NCI-H524 treated with DMSO at 0.1 percent for 48 hours (cell line): ENCODE results near the gene DACT1.
"Not testable (repeated sequence)": the region's sequence is repeated elsewhere in the genome, so short reads cannot be mapped to it uniquely, and the experiment has no call there.

Experiments used
- DNase-seq: peaks from one replicate; lab custom pipeline; 2025; lab: John Stamatoyannopoulos, UW

DACT1 gene, protein sequence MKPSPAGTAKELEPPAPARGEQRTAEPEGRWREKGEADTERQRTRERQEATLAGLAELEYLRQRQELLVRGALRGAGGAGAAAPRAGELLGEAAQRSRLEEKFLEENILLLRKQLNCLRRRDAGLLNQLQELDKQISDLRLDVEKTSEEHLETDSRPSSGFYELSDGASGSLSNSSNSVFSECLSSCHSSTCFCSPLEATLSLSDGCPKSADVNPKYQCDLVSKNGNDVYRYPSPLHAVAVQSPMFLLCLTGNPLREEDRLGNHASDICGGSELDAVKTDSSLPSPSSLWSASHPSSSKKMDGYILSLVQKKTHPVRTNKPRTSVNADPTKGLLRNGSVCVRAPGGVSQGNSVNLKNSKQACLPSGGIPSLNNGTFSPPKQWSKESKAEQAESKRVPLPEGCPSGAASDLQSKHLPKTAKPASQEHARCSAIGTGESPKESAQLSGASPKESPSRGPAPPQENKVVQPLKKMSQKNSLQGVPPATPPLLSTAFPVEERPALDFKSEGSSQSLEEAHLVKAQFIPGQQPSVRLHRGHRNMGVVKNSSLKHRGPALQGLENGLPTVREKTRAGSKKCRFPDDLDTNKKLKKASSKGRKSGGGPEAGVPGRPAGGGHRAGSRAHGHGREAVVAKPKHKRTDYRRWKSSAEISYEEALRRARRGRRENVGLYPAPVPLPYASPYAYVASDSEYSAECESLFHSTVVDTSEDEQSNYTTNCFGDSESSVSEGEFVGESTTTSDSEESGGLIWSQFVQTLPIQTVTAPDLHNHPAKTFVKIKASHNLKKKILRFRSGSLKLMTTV

DNA sequence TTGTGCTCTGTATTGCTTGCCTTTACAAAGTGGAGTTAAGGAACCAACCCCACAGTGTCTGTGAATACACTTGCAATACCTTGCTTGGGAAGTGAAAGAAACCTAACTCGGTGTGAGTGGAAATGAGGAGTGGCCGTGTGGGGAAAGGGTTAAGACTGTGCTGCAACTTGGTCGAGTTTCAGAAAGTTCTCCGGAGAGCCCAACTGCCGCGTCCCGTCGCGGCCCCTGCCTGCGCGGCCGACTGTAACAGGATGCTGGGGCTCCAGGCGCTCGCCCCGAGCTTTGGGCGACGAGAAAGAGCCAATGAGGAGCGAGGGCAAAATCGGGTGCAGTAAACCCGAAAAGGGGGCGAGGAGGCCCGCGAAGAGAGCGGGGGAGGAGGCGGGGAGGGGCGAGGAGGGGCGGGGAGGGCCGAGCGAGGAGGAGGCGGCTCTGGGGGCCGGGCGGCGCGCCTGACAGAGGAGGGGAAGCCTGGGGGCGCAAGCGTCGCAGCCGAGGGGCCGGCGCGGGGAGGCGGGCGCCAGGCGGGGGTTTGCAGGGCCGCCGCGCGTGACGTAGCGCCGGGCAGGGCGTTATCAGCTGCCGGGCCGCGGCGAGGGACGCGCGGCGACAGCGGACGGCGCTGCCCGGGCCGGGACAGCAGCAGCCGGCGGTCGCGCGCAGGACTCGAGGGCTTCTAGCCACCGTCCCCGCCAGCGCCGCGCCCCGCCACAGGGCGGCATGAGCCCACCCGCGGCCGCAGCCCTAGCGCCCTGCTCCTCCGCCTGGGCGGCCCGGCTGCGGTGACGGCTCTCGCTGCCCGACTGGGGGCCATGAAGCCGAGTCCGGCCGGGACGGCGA lies at the start of gene DACT1:
Gene DACT1 (plus strand): TSS at position 572 of the 840 bp plus-strand sequence. CDS start 241 bp downstream, at position 813.
- no peak for DNase-seq

DNA sequence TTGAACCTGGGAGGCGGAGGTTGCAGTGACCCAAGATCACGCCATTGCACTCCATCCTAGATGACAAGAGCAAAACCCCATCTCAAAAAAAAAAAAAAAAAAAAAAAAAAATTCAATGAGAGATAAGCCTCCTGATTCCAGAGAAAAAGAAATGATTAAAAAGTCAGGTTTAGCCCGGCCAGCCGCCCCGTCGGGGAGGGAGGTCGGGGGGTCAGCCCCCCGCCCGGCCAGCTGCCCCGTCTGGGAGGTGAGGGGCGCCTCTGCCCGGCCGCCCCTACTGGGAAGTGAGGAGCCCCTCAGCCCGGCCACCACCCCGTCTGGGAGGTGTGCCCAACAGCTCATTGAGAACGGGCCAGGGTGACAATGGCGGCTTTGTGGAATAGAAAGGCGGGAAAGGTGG lies 49.4 kb upstream of the DACT1 start:
- DNase-seq: not testable (repeated sequence)

DNA sequence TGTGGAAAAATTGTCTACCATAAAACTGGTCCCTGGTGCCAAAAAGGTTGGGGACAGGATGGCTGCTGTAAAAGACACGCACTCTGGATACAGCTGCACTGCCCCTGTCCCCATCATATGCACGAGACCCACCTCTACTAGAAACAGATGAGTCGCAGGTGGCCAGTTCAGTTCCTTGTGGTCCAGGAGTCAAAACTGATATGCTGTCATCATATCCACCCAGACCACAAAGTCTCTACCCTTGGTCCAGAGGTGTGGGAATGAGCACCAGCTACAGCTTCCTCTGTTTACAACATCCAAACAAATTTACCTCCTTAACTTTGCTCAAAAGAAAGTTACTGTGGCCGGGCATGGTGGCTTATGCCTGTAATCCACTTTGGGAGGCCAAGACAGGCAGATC lies 43.8 kb upstream of the DACT1 start:
- DNase-seq: no peak

DNA sequence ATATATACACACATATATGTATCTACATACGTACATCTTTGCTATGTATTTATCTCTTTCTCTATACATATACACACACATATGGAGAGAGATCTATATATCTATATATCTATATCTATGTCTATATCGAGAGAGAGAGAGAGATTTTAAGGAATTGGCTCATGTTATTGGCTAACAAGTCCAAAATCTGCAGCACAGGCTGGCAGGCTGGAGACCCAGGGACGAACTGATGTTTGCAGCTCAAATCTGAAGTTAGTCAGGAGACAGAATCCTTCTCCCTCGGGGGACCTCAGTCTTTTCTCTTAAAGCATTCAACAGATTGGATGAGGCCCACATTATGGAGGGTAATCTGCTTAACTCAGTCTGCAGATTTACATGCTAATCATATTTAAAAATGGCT lies 40.7 kb upstream of the DACT1 start:
- no peak for DNase-seq

DNA sequence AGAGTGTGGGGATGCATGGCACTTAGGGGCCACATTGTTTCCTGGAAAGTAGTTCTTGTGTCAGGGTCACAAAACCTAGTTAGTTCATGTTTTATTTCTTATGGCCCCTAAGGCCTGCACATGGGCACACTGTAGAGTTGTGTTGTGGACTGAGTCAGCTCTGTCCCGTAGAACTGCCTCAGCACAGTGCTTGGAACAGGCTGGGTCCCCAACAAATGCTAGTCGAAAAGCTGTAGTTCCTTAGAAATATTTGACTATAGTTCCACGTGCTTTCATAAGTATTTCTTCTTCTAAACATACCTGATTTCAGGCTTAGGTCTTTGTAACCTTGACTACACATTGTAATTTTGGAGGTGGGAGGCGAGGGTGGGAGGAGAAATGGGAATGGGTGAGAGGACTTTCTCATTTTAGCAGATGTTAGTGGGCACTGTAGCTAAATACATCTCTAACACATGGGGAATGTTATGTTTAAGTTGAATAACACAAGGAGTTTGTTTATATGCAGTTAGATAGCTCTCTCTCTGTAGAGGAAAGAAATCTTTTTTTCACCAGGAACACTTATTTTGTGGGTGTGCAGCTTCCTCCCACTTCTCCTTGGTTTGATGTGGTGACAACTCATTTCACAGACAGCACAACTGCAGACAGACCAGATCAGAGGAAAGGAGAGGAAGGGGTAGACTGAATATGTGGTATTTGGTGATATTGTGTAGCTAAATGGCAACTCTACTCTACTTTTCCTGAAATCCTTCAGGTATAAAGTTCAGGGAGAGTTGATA lies 39.5 kb upstream of the DACT1 start:
- DNase-seq: no peak

DNA sequence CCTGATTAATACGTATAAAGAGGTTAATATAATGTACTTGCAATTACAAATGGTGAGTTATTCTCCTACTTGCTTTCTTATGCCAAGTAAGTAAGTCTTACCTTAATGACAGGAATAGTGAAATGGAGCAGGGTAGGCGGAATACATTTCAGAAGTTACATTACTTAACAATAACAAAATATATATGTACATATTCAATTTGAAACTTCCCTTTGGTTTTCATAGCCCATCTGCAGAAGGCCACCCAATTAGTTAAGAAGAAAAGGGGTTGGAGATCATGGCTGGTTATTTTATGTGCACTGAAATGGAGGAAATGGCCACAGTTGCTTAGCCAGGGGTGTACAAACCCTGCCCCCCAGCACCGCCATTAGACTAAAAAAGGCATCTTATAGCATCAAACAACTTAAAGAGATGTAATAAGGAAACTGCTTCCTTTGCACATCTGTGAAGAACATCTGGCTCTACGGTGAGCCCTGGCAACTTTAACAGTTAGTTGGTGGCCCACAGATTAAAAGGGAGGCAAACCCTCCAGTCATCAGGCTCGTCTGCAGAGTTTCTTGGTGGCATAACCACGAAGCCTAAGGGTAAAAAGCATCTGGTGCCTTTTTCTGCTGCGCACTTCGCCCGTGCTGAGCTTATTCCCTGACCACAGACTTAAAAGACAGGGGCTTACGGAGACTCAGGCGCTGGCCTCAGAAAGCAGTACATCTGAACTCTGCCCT lies 38.8 kb upstream of the DACT1 start:
- DNase-seq: no peak

DNA sequence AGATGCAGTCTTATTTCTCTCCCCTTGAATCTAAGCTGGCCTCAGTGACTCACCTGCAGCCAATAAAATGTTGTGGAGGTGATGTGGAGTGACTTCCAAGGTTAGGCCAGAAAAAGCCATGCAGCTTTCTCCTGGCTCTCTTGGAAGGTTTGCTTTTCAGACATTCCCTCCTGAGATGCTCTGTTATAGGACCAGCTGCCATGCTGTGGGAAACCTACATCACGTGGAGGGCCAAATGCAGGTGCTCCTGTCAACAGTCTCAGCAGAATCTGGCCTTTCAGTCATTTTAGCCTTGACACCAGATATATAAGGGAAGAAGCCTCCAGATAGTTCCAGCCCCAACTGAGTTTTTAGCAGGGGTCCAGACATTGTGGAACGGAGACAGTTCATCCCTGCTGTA lies 38.1 kb upstream of the DACT1 start:
- DNase-seq: no peak

DNA sequence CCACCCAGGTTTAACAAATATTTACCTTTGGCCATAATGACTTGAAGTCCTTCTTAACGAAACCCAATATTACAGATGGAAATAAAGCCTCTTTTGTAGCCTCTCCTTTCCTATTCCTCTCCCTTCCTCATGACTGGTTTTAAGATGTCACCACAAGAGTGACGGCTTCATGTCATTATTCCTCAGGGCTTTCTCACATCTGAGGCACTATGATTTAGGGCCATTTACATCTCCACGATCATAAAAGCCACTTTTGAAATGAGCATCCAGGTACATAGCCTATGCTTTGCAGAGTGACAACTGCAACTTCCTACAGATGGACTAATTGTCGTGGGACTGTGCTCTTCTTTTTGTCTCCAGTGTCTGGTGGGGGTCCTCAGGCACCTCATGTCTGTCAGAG lies 32.3 kb upstream of the DACT1 start:
- DNase-seq: no peak

DNA sequence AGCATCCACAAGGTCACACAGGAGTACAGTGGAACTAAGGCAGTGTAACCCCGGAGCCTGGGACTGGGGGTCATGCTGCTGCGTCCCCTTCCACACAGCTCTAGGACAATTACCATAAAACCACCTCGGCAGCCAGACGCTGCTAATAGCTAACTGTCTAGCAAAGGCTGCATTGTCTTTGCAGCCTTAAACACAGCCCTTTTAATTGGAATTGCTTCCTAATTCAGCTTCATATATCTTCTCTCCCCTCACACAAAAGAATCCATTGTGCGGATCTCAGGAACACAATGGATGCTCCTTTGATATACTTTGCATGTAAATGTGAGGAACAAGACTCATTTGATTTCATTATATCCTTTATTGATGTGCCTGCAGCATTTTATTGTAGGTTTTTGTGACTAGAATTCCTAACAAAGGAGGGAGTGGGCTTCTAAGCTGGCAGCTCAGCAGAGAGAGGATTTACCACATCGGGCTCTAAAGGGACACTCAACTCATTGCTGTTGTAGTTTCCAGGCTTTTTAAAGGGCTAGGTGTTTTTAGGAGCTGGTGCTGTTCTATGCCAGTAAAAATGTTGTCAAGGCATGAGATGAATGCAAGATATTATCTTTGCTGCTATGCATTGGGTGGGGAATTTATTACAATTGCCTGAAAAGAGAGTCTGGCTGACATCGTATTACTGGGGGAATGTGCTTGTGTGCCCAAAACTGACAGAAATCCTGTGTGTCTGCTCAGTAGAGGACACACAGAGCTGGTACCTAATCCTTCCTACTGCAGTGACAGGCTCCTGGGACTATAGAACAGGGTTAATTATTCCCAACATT lies 30.4 kb upstream of the DACT1 start:
- DNase-seq: no peak

DNA sequence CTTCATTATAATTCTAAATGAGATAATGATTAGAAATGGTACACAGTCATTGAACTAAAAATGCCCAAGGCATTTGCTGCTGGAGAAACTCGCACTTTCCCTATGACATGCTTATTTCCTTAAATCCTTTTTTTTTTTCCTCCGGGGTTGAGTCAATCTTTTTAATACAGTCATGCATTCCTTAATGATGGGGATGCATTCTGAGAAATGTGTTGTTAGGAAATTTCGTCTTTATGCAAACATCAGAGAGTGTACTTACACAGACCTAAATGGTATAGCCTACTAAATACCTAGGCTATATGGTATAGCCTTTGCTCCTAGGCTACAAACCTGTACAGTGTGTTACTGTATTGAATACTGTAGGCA lies 29.8 kb upstream of the DACT1 start:
- no peak for DNase-seq

DNA sequence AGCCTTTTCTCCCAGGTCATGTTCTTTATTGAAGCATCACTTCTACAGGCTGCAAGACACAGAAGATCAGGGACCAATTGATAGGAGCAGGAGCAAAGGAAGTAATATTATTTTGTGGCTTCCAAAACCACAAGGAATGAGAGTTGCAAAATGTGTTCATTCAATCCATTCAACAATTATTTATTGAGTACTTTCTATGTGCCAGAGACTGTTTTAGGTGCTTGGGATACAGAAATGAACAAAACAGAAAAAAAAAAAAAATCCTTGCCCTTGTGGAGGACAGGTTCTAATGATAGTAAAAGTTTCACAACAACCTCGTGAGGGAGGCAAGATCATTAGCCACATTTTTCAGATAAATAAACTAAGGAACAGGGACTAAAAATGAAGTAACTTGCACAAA lies 20.1 kb upstream of the DACT1 start:
- no peak for DNase-seq

DNA sequence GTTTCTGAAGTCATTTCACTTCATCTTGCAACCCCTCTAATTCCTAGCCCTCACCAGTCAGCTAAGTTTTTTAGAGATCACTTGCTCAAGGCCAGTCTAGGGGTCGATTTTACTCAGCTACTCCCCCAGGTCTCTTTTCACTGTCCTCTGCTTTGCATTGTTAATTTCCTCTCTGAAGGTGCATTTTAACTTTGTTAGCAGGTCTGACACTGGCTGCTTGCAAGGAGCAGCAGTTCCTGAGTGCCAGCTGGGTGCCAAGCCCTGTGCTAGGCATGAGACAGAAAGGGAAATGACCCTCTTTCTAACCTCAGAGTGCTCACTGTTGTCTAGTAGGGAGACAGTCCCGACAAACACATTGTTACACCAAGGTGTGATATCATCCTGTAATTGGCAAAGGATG lies 17.8 kb upstream of the DACT1 start:
- DNase-seq: no peak

DNA sequence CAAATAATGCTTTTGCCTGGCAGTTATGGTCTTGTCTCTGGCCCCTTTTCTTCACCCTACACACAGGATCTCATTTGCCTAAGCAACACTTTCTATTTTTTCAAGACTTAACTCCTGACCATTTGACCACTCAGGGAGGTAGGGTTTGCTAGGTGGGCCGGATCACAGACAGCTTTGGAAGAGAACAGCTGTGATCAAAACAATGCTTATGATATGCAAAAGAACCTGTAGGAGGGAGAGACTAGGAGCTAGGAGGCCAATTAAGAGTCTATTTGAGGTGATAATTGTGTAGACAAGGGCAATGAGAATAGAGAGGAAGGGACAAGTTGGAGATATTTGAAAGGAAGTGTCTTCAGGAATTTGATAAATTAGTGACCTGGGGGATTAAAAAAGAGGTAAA lies 12.3 kb upstream of the DACT1 start:
- no peak for DNase-seq

DNA sequence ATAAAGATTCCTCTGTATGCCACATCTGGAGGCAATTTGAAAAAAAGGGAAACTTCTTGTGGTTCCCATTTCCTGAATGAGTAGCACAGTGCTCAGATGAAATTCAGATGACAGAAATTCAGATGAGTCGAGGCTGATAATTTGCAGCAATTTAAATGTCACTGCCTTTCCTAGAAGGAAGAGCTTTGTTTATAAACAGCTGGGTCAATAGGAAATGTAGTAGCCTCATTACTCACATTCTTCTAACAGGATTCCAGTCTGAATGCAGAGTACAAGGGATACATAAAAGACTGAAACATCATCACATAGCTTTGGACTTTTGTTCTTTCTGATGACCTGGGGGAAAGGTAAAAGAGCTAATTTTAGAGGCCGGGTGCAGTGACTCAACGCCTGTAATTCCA lies 11.3 kb upstream of the DACT1 start:
- no peak for DNase-seq

DNA sequence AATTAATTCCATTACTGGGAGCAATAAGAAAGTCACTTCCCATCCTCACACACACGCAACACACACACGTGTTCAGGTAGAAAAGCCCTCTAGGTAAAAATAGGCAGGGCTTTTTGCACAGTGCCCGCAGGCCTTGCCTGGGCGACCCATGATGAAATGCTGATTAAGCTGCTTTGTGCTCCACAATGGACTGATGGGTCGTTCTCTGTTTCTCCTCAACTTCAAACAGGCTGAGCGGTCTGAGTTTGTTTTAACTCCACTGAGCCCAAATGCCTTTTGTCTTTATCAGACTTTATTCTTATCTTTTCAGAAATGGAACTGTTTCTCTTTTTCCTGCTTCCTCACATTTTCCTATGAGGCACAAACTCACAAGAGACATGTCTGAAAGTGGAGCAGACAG lies 9.4 kb upstream of the DACT1 start:
- no peak for DNase-seq

DNA sequence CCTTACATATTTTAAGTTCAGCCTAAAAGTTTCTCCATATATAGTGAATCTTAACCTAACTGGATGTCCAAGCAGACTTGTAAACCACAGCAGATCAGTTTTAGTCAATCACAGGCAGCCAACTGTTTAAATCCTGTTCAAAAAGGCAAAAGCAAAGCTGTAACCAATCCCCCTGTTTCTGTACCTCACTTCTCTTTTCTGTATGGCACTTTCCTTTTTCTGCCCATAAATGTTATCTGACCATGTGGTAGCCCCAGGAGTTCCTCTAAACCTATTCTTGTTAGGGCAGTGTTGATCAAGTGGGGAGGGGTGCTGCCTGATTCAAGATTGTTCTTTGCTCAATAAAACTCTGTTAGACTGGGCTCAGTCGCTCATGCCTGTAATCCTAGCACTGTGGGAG lies 8.5 kb upstream of the DACT1 start:
- no peak for DNase-seq

DNA sequence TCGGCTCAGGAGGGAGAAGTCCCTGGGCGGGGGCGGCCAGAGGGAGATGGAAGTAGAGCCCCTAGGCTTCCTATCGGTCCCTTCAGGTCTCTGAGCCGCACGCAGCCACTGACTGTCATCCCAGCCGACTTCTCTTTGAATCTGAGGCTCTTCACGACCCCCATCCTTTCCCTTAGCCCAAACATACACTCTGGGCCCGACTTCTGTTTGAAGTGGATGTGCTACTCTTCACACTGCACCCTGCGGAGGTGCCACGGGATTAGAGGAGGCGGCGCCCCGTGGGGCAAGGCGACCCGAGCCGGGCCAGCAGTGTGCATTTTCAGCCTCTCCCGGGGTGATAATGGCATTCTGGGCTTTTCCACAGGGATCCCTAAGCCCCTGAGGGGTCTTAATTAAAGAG lies 6.0 kb upstream of the DACT1 start:
- no peak for DNase-seq

DNA sequence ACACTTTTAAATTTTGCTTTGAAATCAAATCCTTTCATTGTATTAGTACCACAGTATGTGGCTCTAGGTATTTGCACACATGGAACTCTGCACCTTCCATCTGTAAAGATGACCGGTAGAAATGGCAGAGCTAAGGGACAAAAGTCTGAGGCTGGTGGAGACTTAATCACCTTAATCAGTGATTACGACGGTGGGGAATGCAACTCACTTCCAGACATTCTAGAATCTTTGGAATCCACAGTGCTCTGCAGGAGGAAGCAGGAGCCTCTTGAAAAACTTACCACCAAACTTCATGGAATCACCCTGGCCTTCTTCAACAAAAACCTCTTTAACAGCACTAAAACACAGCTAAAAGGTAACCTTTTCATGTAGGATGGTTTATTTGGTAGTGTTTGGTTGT lies 3.9 kb upstream of the DACT1 start:
- DNase-seq: no peak

DNA sequence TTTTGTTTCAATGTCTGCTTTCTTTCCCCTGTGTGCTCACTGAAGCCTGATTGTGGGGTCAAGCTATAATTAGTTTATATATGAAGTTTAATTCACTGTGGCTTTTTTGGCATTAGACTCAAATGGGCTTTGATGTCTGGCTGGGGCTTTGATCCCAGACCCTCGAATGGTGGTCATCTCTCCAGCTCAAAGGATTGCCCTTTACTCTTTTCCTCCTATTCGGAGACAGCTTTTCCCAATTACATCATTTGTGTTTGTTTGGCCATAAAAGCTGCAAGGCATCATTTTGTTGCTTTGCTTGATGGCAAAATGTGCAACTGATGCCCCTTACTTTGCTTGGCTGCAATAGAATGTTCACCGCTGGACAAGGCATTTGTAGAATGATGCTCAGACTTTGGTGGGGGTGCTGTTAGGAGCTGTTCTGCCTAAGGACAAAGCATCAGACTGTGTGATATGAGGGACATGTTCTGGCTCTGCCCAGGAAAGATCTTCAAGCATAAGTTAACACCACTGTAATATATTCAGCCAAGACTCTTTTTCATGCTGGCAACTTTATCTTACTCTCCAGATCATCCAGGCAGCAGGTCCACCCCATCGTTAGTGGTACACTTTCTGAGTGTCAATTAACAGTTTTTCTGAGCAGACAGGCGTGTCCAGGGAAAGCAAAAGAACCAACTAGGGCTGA lies 3.2 kb upstream of the DACT1 start:
- no peak for DNase-seq
